Activated CD8-positive, alpha-beta T cell treated with anti-CD3 and anti-CD28 coated beads for 36 hours (primary cell): ENCODE results near the gene NBPF20. TPM values are rescaled to one million over a fixed set of nuclear protein-coding genes. Genes with fewer than 3 reads are reported as not detected.
"Not testable (repeated sequence)": the region's sequence is repeated elsewhere in the genome, so short reads cannot be mapped to it uniquely, and the experiment has no call there.

ENCODE experiments used
- ATAC-seq: fragments of 200-7000 bp; cut with Tn5 transposase; one replicate; pipeline ENCODE4 v1.10.0; 2021; ENCODE audit warnings: mild to moderate bottlenecking, moderate library complexity
- CTCF ChIA-PET: fragments of 350-600 bp; sonication (Branson Sonifier 250); formaldehyde crosslinking; loops from one replicate; lab custom pipeline; 2021; ENCODE audit warnings: antibody characterized with exemption; lab: Charles Lee
- POLR2A ChIA-PET: fragments of 350-600 bp; sonication (Branson Sonifier 250); formaldehyde crosslinking; loops from one replicate; lab custom pipeline; 2021; ENCODE audit warnings: antibody characterized with exemption; lab: Charles Lee
- DNase-seq: peaks from one replicate; pipeline ENCODE4 v3.0.0-alpha.2; 2020
- H3K27ac Mint-ChIP-seq: one replicate; pipeline ENCODE4 v1.8.0; 2021; ENCODE audit warnings: mild to moderate bottlenecking, mixed read lengths
- H3K27me3 Mint-ChIP-seq: one replicate; pipeline ENCODE4 v1.8.0; 2021; ENCODE audit warnings: mixed read lengths
- H3K36me3 Mint-ChIP-seq: one replicate; pipeline ENCODE4 v1.8.0; 2021; ENCODE audit warnings: low read depth, mixed read lengths
- H3K4me1 Mint-ChIP-seq: one replicate; pipeline ENCODE4 v1.8.0; 2021; ENCODE audit warnings: low read depth, mixed read lengths
- H3K4me3 Mint-ChIP-seq: one replicate; pipeline ENCODE4 v1.8.0; 2021; ENCODE audit warnings: mild to moderate bottlenecking, moderate library complexity, mixed read lengths
- H3K9me3 Mint-ChIP-seq: one replicate; pipeline ENCODE4 v1.8.0; 2021; ENCODE audit warnings: mixed read lengths
- intact Hi-C: fragments of 100-400 bp; cut with micrococcal nuclease; formaldehyde crosslinking; loops from one replicate; pipeline ENCODE4 v1.10.0; 2022
- total RNA-seq, 2 experiments: library from RNA; stranded (reverse); gene quantifications; one replicate each; pipeline ENCODE4 v1.2.3, GENCODE V29; 2021

NBPF20 gene
- total RNA-seq, 2 experiments from 2014 or later, result 0.69 to 1.2 TPM

GRCh38 chr1:145459591-145459990, 34.2 kb upstream of the NBPF20 start:
- H3K4me3 Mint-ChIP-seq, H3K9me3 Mint-ChIP-seq, DNase-seq, H3K36me3 Mint-ChIP-seq, CTCF ChIA-PET, intact Hi-C loops, H3K27ac Mint-ChIP-seq, H3K4me1 Mint-ChIP-seq, POLR2A ChIA-PET: not testable (repeated sequence)
- peaks cover 19% of the 10 kb centered on the region for H3K27me3 Mint-ChIP-seq
- ATAC-seq, result peak; percentile 62

- intact Hi-C loops, CTCF ChIA-PET, DNase-seq, ATAC-seq, H3K27ac Mint-ChIP-seq, H3K9me3 Mint-ChIP-seq, POLR2A ChIA-PET, H3K36me3 Mint-ChIP-seq, H3K4me1 Mint-ChIP-seq, H3K4me3 Mint-ChIP-seq: not testable (repeated sequence)
- H3K27me3 Mint-ChIP-seq, result peaks cover 21% of the 10 kb centered on the region
Measured at GRCh38 chr1:145459063-145459462, 33.7 kb upstream of the NBPF20 start.

- POLR2A ChIA-PET, intact Hi-C loops, CTCF ChIA-PET, H3K27ac Mint-ChIP-seq, DNase-seq, H3K36me3 Mint-ChIP-seq, H3K4me3 Mint-ChIP-seq, H3K4me1 Mint-ChIP-seq, H3K9me3 Mint-ChIP-seq, ATAC-seq: not testable (repeated sequence)
- H3K27me3 Mint-ChIP-seq, result peaks cover 25% of the 10 kb centered on the region
Measured at GRCh38 chr1:145454824-145455177, 29.4 kb upstream of the NBPF20 start.

- CTCF ChIA-PET, H3K27ac Mint-ChIP-seq: not testable (repeated sequence)
Measured at GRCh38 chr1:145453873-145454823, 28.7 kb upstream of the NBPF20 start.

GRCh38 chr1:145452506-145452905, 27.1 kb upstream of the NBPF20 start:
- H3K9me3 Mint-ChIP-seq, result not testable (repeated sequence)

More at GRCh38 chr1:145453873-145454823, 28.7 kb upstream of the NBPF20 start:
- H3K9me3 Mint-ChIP-seq, intact Hi-C loops, H3K36me3 Mint-ChIP-seq, DNase-seq, H3K4me1 Mint-ChIP-seq, ATAC-seq, H3K4me3 Mint-ChIP-seq, POLR2A ChIA-PET: not testable (repeated sequence)
- H3K27me3 Mint-ChIP-seq, result peaks cover 25% of the 10 kb centered on the region

GRCh38 chr1:145451914-145452313, 26.5 kb upstream of the NBPF20 start:
- peak; percentile 74 for ATAC-seq
- H3K27ac Mint-ChIP-seq, CTCF ChIA-PET, H3K36me3 Mint-ChIP-seq, H3K9me3 Mint-ChIP-seq, POLR2A ChIA-PET, H3K4me3 Mint-ChIP-seq, intact Hi-C loops, H3K4me1 Mint-ChIP-seq: not testable (repeated sequence)
- H3K27me3 Mint-ChIP-seq, result peaks cover 21% of the 10 kb centered on the region
- peak; percentile 54 for DNase-seq

More at GRCh38 chr1:145452506-145452905, 27.1 kb upstream of the NBPF20 start:
- POLR2A ChIA-PET, DNase-seq, H3K27ac Mint-ChIP-seq, ATAC-seq, CTCF ChIA-PET, intact Hi-C loops, H3K4me1 Mint-ChIP-seq, H3K36me3 Mint-ChIP-seq, H3K4me3 Mint-ChIP-seq: not testable (repeated sequence)
- H3K27me3 Mint-ChIP-seq, result peaks cover 21% of the 10 kb centered on the region

- not testable (repeated sequence) for H3K9me3 Mint-ChIP-seq, H3K36me3 Mint-ChIP-seq, ATAC-seq
Measured at GRCh38 chr1:145445219-145445618, 19.8 kb upstream of the NBPF20 start.

GRCh38 chr1:145442340-145442739, 16.9 kb upstream of the NBPF20 start:
- H3K4me1 Mint-ChIP-seq, intact Hi-C loops, POLR2A ChIA-PET, H3K27me3 Mint-ChIP-seq, H3K4me3 Mint-ChIP-seq, CTCF ChIA-PET, H3K27ac Mint-ChIP-seq, H3K9me3 Mint-ChIP-seq, DNase-seq, ATAC-seq, H3K36me3 Mint-ChIP-seq: not testable (repeated sequence)

More at GRCh38 chr1:145445219-145445618, 19.8 kb upstream of the NBPF20 start:
- H3K27me3 Mint-ChIP-seq, H3K27ac Mint-ChIP-seq, POLR2A ChIA-PET, DNase-seq, H3K4me1 Mint-ChIP-seq, intact Hi-C loops, CTCF ChIA-PET, H3K4me3 Mint-ChIP-seq: not testable (repeated sequence)

GRCh38 chr1:145431363-145432256, 6.2 kb upstream of the NBPF20 start:
- POLR2A ChIA-PET, CTCF ChIA-PET, H3K4me1 Mint-ChIP-seq, H3K27ac Mint-ChIP-seq, DNase-seq, intact Hi-C loops, H3K36me3 Mint-ChIP-seq: not testable (repeated sequence)
- Mint-ChIP-seq H3K9me3 (peaks cover 15% of the 10 kb centered on the region), H3K27me3 (peaks cover 41% of the 10 kb centered on the region), H3K4me3 (peak overlapping the region; percentile 45)
- ATAC-seq, result peak; percentile 49

GRCh38 chr1:145430830-145431229, 5.4 kb upstream of the NBPF20 start:
- POLR2A ChIA-PET, H3K27ac Mint-ChIP-seq, ATAC-seq, intact Hi-C loops, DNase-seq, H3K4me1 Mint-ChIP-seq, H3K36me3 Mint-ChIP-seq, H3K4me3 Mint-ChIP-seq, CTCF ChIA-PET: not testable (repeated sequence)
- Mint-ChIP-seq H3K9me3 (peaks cover 15% of the 10 kb centered on the region), H3K27me3 (peaks cover 41% of the 10 kb centered on the region)

- CTCF ChIA-PET, DNase-seq, H3K4me3 Mint-ChIP-seq, H3K27ac Mint-ChIP-seq, H3K36me3 Mint-ChIP-seq, POLR2A ChIA-PET, H3K4me1 Mint-ChIP-seq, intact Hi-C loops, ATAC-seq: not testable (repeated sequence)
- H3K27me3 Mint-ChIP-seq, result peaks cover 41% of the 10 kb centered on the region
- H3K9me3 Mint-ChIP-seq, result peaks cover 15% of the 10 kb centered on the region
Measured at GRCh38 chr1:145429329-145429728, 3.9 kb upstream of the NBPF20 start.
